ENCODE data around the gene CEBPA.

CEBPA gene

DNA sequence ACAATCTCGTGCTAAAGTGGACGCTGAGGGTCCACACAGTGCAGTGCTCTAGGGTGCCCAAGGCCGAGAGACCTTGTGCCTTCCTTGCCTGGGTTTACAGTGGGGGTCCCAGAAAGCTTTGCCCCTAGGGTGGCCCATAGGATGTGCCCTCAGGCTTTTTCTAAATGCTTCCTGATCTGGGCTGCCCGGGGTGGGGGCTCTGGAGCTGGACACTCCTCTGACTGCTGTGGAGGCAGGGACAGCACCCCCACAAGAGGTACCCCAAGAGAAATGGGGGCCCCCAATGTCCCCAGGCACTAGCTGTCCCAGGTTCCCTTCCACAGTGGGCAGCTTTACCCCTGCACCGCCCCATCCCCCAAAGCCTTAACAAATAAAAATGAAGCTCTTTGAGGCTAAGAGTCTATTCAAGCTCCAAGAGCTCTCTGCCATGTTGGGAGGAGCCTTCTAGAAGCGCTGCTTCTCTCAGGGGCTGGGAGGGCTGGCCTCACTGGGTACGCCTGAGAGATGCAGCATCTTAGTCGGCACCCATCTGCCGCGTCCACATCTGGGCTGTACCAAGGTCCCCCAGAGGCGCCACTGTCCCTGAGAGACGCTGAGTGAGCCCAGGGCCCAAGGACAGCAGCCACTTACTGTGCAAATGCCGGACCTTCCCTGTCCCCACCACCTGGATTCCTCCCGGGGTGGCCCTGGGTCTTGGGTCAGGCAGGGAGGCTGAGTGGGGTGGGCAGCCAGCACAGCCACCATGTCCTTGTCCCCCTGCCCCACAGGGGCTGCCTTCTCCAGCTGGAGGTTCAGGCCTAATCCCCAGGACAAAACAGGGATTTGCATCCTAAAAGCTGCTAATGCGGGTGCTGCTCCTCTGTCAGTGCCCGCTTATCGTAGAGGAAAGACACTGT, 27.4 kb downstream of the CEBPA start:
- Histone ChIP-seq H3K4me1 (ENCODE audit: control insufficient read depth in 1 of 2, insufficient read depth in 1 of 2, low read depth in 1 of 2, low read length in 1 of 2) (peaks cover 48 to 49% of the 10 kb centered on the region in 2 experiments), H3K27ac (peak overlapping the region; percentile 62), H3K36me3 (no peaks in the 10 kb centered on the region), H3K9me3 (no peaks in the 10 kb centered on the region), H3K27me3 (no peaks in the 10 kb centered on the region), H3K4me3 (ENCODE audit: low read depth in 1 of 2, low read length in 1 of 2) (no peak overlapping the region)
- TF ChIP-seq, protein P1, sequence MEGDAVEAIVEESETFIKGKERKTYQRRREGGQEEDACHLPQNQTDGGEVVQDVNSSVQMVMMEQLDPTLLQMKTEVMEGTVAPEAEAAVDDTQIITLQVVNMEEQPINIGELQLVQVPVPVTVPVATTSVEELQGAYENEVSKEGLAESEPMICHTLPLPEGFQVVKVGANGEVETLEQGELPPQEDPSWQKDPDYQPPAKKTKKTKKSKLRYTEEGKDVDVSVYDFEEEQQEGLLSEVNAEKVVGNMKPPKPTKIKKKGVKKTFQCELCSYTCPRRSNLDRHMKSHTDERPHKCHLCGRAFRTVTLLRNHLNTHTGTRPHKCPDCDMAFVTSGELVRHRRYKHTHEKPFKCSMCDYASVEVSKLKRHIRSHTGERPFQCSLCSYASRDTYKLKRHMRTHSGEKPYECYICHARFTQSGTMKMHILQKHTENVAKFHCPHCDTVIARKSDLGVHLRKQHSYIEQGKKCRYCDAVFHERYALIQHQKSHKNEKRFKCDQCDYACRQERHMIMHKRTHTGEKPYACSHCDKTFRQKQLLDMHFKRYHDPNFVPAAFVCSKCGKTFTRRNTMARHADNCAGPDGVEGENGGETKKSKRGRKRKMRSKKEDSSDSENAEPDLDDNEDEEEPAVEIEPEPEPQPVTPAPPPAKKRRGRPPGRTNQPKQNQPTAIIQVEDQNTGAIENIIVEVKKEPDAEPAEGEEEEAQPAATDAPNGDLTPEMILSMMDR (IDR thresholded peaks at IDR 0.05), result no peak

DNA sequence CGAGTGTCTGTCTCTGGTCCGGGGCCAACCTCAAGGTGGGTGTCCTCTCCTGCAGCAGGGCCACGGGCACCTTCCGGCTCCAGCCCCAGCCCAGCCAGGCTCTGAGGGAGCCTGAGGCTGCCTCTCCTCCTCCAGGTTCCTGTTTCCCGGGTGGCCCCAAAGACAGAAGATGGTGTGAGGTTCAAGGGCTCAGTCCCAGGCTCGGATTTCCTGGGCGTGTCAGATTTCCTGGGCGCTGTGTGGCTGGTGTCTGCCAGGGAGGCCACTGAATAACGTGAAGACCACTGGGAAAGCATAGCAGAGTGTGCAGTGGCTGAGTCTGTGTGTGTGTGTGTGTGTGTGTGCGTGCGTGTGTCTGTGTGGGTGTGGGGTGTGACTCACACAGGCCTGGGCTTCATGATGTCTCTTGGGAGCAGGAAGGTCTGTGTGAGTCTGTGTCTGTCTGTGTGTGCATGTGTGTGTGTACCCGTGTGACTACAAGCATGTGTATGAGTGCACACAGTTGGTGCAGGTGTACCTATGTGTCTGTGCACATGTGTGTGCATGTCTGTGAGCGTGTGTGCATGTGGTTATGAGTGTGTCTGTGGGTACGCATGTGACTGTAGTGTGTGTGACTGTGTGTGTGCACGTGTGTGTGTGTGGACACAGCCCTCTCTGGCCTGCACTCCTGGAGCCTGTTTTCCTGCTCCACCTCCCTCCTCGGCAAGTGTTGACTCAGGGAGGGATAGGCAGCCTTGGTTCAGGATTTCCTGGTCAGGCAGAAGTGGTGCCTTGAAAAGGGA, 28.3 kb downstream of the CEBPA start:
- no peaks in the 10 kb centered on the region for H3K36me3 ChIP-seq
- no peaks in the 10 kb centered on the region for H3K27me3 ChIP-seq
- TF ChIP-seq, protein P1 (IDR thresholded peaks at IDR 0.05), result no peak
- H3K4me3 ChIP-seq (ENCODE audit: low read depth in 1 of 2, low read length in 1 of 2), result no peak overlapping the region
- peak overlapping the region; percentile 62 for H3K27ac ChIP-seq
- H3K4me1 ChIP-seq (ENCODE audit: control insufficient read depth in 1 of 2, insufficient read depth in 1 of 2, low read depth in 1 of 2, low read length in 1 of 2), result peaks cover 46 to 49% of the 10 kb centered on the region in 2 experiments
- H3K9me3 ChIP-seq, result no peaks in the 10 kb centered on the region

DNA sequence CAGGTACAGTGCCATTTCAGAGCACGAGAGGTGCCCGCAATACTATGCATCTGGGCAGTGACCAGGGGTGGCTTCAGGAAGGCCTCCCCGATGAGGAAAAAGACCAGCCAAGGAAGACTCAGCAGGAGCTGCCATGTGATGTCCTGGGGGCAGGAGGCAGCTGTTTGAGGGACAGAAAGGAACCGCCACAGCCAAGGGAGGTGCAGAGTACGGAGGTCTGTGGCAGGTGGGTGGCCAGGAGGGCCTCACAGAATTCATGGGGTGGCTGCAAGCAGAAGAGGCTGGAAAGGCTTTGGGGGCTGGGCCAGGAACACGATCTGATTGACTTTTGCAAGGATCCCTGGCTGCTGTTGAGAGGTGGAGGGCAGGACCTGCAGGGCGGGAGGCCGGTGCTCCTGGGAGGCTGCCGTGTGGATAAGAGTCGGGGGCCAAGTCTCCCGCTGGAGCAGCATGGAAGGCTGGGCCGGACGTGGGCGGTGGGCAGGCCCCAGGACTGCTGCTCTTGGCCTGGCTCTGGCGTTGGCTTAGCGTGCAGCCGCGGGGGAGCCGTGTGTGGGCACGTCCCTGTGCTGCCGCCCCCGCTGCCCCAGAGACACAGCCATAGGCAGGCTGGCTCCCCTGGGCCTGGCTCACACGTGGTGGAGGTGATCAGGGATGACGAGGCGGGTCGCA, 29.1 kb downstream of the CEBPA start:
- no peak overlapping the region for H3K4me3 ChIP-seq (ENCODE audit: low read depth in 1 of 2, low read length in 1 of 2)
- TF ChIP-seq, protein P1 (IDR thresholded peaks at IDR 0.05), result no peak
- H3K36me3 ChIP-seq, result no peaks in the 10 kb centered on the region
- H3K9me3 ChIP-seq, result no peaks in the 10 kb centered on the region
- peaks cover 46 to 49% of the 10 kb centered on the region in 2 experiments for H3K4me1 ChIP-seq (ENCODE audit: control insufficient read depth in 1 of 2, insufficient read depth in 1 of 2, low read depth in 1 of 2, low read length in 1 of 2)
- H3K27me3 ChIP-seq, result no peaks in the 10 kb centered on the region
- peak overlapping the region; percentile 62 for H3K27ac ChIP-seq

DNA sequence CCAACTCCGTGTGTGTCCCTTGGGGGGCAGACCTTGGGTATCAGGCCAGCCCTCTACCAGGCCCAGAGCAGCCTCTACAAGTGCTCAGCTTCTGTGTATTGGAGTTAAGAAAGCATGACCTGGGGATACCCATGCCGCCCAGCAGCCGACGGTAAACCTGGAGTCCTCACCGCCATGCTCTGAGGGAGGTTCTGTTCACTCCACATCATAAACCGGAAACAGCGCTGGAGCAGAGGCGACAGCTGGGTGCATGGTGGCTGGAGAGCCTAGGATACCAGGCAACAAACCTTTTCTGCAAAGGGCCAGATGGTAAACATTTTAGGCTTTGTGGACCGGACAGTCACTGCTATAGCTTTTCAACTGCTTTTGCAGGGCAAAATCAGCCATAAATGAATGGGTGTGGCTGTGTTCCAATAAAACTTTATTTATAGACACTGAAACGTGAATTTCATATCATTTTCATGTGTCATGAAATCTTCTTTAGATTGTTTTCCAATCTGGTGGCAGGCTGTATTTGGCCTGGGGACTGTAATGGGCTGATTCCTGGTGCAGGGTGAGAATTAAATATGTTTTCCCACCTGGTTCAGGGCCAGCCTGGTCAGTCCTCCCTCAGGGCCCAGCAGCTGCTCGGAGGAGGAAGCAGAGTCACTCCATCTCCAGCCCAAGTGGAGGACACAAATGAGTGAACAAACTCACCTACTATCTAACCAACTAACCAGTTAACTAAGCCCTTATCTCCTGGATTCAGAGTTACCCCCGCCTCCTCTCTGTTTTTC, 30.9 kb downstream of the CEBPA start:
- H3K27ac ChIP-seq, result no peak overlapping the region
- H3K4me1 ChIP-seq (ENCODE audit: control insufficient read depth in 1 of 2, insufficient read depth in 1 of 2, low read depth in 1 of 2, low read length in 1 of 2), result peaks cover 51 to 54% of the 10 kb centered on the region in 2 experiments
- no peak overlapping the region for H3K4me3 ChIP-seq (ENCODE audit: low read depth in 1 of 2, low read length in 1 of 2)
- TF ChIP-seq, protein P1 (IDR thresholded peaks at IDR 0.05), result no peak
- no peaks in the 10 kb centered on the region for H3K9me3 ChIP-seq
- no peaks in the 10 kb centered on the region for H3K36me3 ChIP-seq
- no peaks in the 10 kb centered on the region for H3K27me3 ChIP-seq

DNA sequence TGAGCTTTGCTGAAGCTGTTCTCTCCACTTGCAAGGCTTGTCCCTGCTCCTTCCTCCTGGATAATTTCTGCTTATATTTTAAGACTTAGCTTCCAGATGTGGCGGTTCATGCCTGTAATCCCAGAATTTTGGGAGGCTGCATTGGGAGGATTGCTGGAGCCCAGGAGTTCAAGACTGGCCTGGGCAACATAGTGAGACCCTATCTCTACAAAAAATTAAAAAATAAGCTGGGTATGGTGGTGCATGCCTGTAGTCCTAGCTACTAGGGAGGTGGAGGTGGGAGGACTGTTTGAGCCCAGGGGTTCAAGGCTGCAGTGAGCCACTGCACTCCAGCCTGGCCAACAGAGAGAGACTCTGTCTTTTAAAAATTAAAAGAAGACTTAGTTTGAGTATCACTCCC, 31.6 kb downstream of the CEBPA start:
- no peaks in the 10 kb centered on the region for H3K36me3 ChIP-seq
- TF ChIP-seq, protein P1 (IDR thresholded peaks at IDR 0.05), result no peak

More for the DNA sequence above, 31.6 kb downstream of the CEBPA start:
- no peaks in the 10 kb centered on the region for H3K27me3 ChIP-seq
- no peaks in the 10 kb centered on the region for H3K9me3 ChIP-seq
- no peak overlapping the region for H3K27ac ChIP-seq
- peaks cover 54 to 55% of the 10 kb centered on the region in 2 experiments for H3K4me1 ChIP-seq (ENCODE audit: control insufficient read depth in 1 of 2, insufficient read depth in 1 of 2, low read depth in 1 of 2, low read length in 1 of 2)
- H3K4me3 ChIP-seq (ENCODE audit: low read depth in 1 of 2, low read length in 1 of 2), result no peak overlapping the region

Measured in neutrophil (primary cell).